ENCODE results near the gene FRAS1.

DNA sequence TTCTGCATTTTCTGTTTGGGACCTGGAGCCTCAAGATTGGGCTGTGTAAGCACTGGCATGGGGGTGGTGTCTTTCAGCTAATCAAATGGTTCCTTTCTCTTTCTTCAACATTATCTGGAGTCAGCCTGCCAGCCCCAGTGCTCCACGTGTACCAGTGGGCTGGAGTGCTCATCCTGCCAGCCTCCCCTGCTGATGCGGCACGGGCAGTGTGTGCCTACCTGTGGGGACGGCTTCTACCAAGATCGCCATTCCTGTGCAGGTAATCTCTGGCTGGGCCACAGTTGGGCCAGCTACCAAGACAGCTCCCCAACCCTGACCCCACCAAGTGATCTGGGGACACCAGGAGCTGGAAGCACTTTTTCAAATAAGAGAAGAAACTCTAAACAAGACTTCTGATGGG is 229.2 kb downstream of the FRAS1 start:
- TF ChIP-seq EZH2 (IDR thresholded peaks at IDR 0.05; ENCODE audit: low read length, unreplicated experiment): no peak
- TF ChIP-seq, protein P1, sequence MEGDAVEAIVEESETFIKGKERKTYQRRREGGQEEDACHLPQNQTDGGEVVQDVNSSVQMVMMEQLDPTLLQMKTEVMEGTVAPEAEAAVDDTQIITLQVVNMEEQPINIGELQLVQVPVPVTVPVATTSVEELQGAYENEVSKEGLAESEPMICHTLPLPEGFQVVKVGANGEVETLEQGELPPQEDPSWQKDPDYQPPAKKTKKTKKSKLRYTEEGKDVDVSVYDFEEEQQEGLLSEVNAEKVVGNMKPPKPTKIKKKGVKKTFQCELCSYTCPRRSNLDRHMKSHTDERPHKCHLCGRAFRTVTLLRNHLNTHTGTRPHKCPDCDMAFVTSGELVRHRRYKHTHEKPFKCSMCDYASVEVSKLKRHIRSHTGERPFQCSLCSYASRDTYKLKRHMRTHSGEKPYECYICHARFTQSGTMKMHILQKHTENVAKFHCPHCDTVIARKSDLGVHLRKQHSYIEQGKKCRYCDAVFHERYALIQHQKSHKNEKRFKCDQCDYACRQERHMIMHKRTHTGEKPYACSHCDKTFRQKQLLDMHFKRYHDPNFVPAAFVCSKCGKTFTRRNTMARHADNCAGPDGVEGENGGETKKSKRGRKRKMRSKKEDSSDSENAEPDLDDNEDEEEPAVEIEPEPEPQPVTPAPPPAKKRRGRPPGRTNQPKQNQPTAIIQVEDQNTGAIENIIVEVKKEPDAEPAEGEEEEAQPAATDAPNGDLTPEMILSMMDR (conservative IDR thresholded peaks at IDR 0.05; ENCODE audit: low read depth, low read length): no peak

Data from PC-3 (cell line).